DND-41 (cell line): ENCODE data around the gene PLEKHA5.
"Not testable (repeated sequence)": the region's sequence is repeated elsewhere in the genome, so short reads cannot be mapped to it uniquely, and the experiment has no call there.

ENCODE experiments used
- ATAC-seq: fragments of 200-7000 bp; cut with Tn5 transposase; 3 replicates; pipeline ENCODE4 v1.9.1; 2021; ENCODE audit warnings: low read depth; ENCODE audit not compliant: insufficient read depth
- DNase-seq: peaks from one replicate; pipeline ENCODE4 v3.0.0-alpha.2; 2020
- H2AFZ ChIP-seq: 2 replicates; pipeline ENCODE4 v1.6.0; 2012; ENCODE audit warnings: low read depth, low read length
- H3K27ac ChIP-seq: 2 replicates; pipeline ENCODE4 v1.5.1; 2012; ENCODE audit warnings: low read length, inconsistent platforms
- H3K27me3 ChIP-seq: fragments of 200-600 bp; sonication (generic); 2 replicates; pipeline ENCODE4 v1.6.0; 2012; ENCODE audit warnings: low read length, mild to moderate bottlenecking, inconsistent platforms; ENCODE audit not compliant: insufficient read depth, poor library complexity
- H3K36me3 ChIP-seq: 2 replicates; pipeline ENCODE4 v1.5.1; 2012; ENCODE audit warnings: low read length, inconsistent platforms; ENCODE audit not compliant: insufficient read depth
- H3K4me1 ChIP-seq: 2 replicates; pipeline ENCODE4 v1.5.1; 2012; ENCODE audit warnings: mild to moderate bottlenecking, low read length; ENCODE audit not compliant: insufficient read depth
- H3K4me2 ChIP-seq: 2 replicates; pipeline ENCODE4 v1.6.0; 2012; ENCODE audit warnings: mild to moderate bottlenecking, moderate library complexity, low read length, inconsistent platforms; ENCODE audit not compliant: insufficient read depth
- H3K4me3 ChIP-seq, 2 experiments: fragments of 200-600 bp in 1 of 2; shearing (Covaris generic) in 1 of 2; 2 replicates each; pipeline ENCODE4 v1.5.1; 2012 to 2016; ENCODE audit warnings: inconsistent platforms in 2 of 2, low read length in 2 of 2, mild to moderate bottlenecking in 2 of 2, low read depth in 1 of 2, moderate library complexity in 1 of 2
- H3K79me2 ChIP-seq: 2 replicates; pipeline ENCODE4 v1.6.0; 2012; ENCODE audit warnings: low read length, inconsistent platforms; ENCODE audit not compliant: insufficient read depth
- H3K9ac ChIP-seq: 2 replicates; pipeline ENCODE4 v1.6.0; 2012; ENCODE audit warnings: low read depth, mild to moderate bottlenecking, inconsistent platforms, low read length, moderate library complexity
- H3K9me3 ChIP-seq: 2 replicates; pipeline ENCODE4 v1.5.1; 2012; ENCODE audit warnings: low read length, moderate library complexity, mild to moderate bottlenecking, inconsistent platforms; ENCODE audit not compliant: insufficient read depth, severe bottlenecking
- H4K20me1 ChIP-seq: 2 replicates; pipeline ENCODE4 v1.6.0; 2012; ENCODE audit warnings: low read length; ENCODE audit not compliant: insufficient read depth
- EZH2 ChIP-seq: IDR thresholded peaks from 3 replicates; pipeline ENCODE4 v1.6.1; 2012; ENCODE audit warnings: borderline replicate concordance, low read depth, mild to moderate bottlenecking, moderate library complexity, low read length, inconsistent platforms; ENCODE audit not compliant: severe bottlenecking
- TF ChIP-seq, protein P1 (sequence below): IDR thresholded peaks from 2 replicates; pipeline ENCODE4 v1.5.1; 2012; ENCODE audit warnings: borderline replicate concordance, low read length, moderate library complexity, mild to moderate bottlenecking; ENCODE audit not compliant: poor library complexity, severe bottlenecking; ENCODE audit errors: extremely low read depth

Gene PLEKHA5

DNA sequence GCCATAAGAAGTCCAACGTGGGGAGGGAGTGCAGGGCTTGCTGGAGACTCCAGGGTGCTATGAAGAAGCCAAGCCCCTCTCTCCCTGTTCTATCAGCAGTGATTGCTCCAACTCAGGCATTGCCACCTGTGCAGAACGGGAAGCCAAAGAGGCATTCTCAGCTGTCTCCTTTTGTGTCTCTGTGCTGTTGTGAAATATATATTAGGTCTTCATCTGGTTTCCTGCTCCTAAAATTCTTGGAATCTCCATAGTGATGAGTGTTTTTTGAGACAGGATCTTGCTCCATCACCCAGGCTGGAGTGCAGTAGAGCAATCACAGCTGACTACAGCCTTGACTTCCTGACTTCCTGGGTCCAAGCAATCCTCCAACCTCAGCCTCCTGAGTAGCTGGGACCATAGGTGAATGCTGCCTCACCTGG lies 258.6 kb downstream of the PLEKHA5 start:
- Histone ChIP-seq H3K9ac (no peak overlapping the region), H3K4me3 (no peak overlapping the region), H3K9me3 (no peaks in the 10 kb centered on the region), H3K79me2 (no peaks in the 10 kb centered on the region), H4K20me1 (no peaks in the 10 kb centered on the region), H3K4me2 (no peak overlapping the region), H3K4me1 (no peaks in the 10 kb centered on the region), H3K36me3 (no peaks in the 10 kb centered on the region), H3K27ac (no peak overlapping the region), H2AFZ (no peak overlapping the region), H3K27me3 (no peaks in the 10 kb centered on the region)
- ATAC-seq (no peak), DNase-seq (no peak)
- TF ChIP-seq, protein P1, sequence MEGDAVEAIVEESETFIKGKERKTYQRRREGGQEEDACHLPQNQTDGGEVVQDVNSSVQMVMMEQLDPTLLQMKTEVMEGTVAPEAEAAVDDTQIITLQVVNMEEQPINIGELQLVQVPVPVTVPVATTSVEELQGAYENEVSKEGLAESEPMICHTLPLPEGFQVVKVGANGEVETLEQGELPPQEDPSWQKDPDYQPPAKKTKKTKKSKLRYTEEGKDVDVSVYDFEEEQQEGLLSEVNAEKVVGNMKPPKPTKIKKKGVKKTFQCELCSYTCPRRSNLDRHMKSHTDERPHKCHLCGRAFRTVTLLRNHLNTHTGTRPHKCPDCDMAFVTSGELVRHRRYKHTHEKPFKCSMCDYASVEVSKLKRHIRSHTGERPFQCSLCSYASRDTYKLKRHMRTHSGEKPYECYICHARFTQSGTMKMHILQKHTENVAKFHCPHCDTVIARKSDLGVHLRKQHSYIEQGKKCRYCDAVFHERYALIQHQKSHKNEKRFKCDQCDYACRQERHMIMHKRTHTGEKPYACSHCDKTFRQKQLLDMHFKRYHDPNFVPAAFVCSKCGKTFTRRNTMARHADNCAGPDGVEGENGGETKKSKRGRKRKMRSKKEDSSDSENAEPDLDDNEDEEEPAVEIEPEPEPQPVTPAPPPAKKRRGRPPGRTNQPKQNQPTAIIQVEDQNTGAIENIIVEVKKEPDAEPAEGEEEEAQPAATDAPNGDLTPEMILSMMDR, result no peak
- TF ChIP-seq EZH2, result no peak

DNA sequence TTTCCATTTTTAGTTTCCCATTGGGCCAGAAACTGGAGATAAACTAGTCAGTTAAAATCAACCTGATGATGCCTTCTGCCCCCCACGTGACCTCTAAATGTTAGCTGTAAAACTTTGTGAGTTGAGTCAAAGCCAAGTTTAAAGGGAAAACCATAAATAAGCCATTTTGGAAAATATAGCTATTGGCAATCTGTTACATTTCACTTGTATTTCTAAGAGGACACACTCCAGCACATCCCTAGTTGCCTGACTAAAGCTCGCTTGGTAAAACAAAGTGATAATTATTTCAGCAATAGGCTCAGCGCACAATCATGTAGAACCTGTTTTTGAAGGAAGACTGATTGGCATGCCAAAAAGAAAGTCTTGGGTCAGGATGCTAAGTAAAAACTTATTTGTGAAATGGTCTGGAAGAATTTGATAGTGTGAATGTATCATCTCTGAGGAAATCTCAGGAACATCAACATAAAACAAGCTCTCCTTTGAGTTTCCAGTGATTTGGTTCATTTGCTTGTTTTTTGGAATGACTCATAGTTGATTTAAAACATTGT lies 260.6 kb downstream of the PLEKHA5 start:
- H3K4me1 ChIP-seq, result no peaks in the 10 kb centered on the region
- H3K4me2 ChIP-seq, result no peak overlapping the region
- no peak for TF ChIP-seq EZH2
- TF ChIP-seq, protein P1, result no peak

DNA sequence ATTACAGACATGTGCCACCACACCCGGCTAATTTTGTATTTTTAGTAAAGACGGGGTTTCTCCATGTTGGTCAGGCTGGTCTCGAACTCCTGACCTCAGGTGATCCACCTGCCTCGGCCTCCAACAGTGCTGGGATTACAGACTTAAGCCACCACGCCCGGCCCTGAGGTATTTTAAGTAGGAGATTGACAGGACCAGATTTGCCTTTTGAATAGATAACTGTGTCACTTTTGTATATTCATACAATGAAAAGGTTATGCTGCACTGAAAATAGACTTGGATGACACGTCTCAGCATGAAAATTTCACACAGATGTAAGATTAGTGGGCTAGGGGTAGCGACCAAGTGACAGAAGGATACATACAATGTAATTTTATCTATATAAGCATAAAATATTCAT lies 263.1 kb downstream of the PLEKHA5 start:
- H3K4me2 ChIP-seq, H2AFZ ChIP-seq, H4K20me1 ChIP-seq, H3K27me3 ChIP-seq, H3K79me2 ChIP-seq, H3K9ac ChIP-seq, ATAC-seq, H3K4me3 ChIP-seq, H3K9me3 ChIP-seq, H3K36me3 ChIP-seq, H3K27ac ChIP-seq, H3K4me1 ChIP-seq, DNase-seq: not testable (repeated sequence)

More for the DNA sequence above, 260.6 kb downstream of the PLEKHA5 start:
- Histone ChIP-seq H3K27me3 (no peaks in the 10 kb centered on the region), H3K36me3 (no peaks in the 10 kb centered on the region), H3K9ac (no peak overlapping the region), H4K20me1 (no peaks in the 10 kb centered on the region), H3K79me2 (no peaks in the 10 kb centered on the region), H3K4me3 (no peak overlapping the region), H2AFZ (no peak overlapping the region), H3K27ac (no peak overlapping the region), H3K9me3 (no peaks in the 10 kb centered on the region)
- ATAC-seq, result no peak
- DNase-seq, result no peak

DNA sequence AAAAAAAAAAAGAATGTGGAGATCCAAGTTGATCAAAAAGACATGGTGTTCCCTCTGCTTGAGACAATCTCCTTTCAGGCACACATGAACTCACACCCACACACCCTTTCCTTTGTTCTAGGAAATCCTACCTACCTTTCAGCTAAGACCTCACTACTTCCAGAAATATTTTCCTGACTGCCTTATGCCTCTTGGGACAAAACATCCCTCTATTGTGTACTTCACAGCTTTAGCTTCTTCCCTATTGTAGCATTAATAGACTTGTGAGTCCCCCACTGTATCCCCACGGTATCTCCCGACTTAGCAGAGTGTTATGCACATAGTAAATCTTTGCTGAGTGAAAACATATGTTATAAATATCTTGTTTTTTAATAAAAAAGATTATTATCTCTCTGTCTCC lies 264.9 kb downstream of the PLEKHA5 start:
- DNase-seq (no peak), ATAC-seq (no peak)
- Histone ChIP-seq H3K27me3 (no peaks in the 10 kb centered on the region), H3K4me1 (no peaks in the 10 kb centered on the region), H2AFZ (no peak overlapping the region), H3K79me2 (no peaks in the 10 kb centered on the region), H3K27ac (no peak overlapping the region), H4K20me1 (no peaks in the 10 kb centered on the region), H3K4me3 (no peak overlapping the region), H3K9ac (no peak overlapping the region), H3K4me2 (no peak overlapping the region), H3K36me3 (no peaks in the 10 kb centered on the region), H3K9me3 (no peaks in the 10 kb centered on the region)
- TF ChIP-seq EZH2, result no peak
- TF ChIP-seq, protein P1, result no peak
